ENCODE data around the gene ANGPTL3. TPM values are rescaled to one million over a fixed set of nuclear protein-coding genes. Genes with fewer than 3 reads are reported as not detected.

The ANGPTL3 gene
- polyA plus RNA-seq, result 1.1 TPM in 1 of 2 replicates, not detected in the other

GRCh38 chr1:62597281-62597680 is at the start of gene ANGPTL3:
Gene ANGPTL3 (plus strand): TSS chr1:62597520. CDS start chr1:62597567, 47 bp downstream.

Other genes starting within 250 kb of the ANGPTL3 start
- gene USP1, start 160.5 kb upstream of the ANGPTL3 start, polyA plus RNA-seq, result 23.6 and 29.3 TPM in 2 replicates
- gene DOCK7, start 90.9 kb downstream of the ANGPTL3 start, polyA plus RNA-seq, result 22.4 and 23.8 TPM in 2 replicates
- gene ATG4C, start 186.6 kb downstream of the ANGPTL3 start, polyA plus RNA-seq, result 14.0 and 28.9 TPM in 2 replicates